ENCODE data around the gene LEFTY2. TPM values are rescaled to one million over a fixed set of nuclear protein-coding genes. Genes with fewer than 3 reads are reported as not detected.

The LEFTY2 gene
- total and polyA plus RNA-seq, 10 of the 15 experiments (the other 5 are each of a cell fraction or from before 2014, with no cell fraction given) = not detected

- TF ChIP-seq ZNF687 (IDR thresholded peaks at IDR 0.05) (no peak), ESRRA (IDR thresholded peaks at IDR 0.05; ENCODE audit: low read length) (no peak), SMARCA5 (IDR thresholded peaks at IDR 0.05) (no peak)
Observed at GRCh38 chr1:225954753-225955152, 13.7 kb upstream of the LEFTY2 start (continued).

GRCh38 chr1:225953315-225953714 lies 12.3 kb upstream of the LEFTY2 start:
- H3K4me1 ChIP-seq (ENCODE audit: control insufficient read depth, insufficient read depth, low read length) = no peaks in the 10 kb centered on the region
- H2AFZ ChIP-seq (ENCODE audit: control insufficient read depth, low read depth, low read length) = no peak overlapping the region
- H3K4me2 ChIP-seq (ENCODE audit: control insufficient read depth, insufficient read depth) = no peak overlapping the region
- H3K4me3 ChIP-seq = no peak overlapping the region
- RAD21 ChIA-PET (ENCODE audit: unreplicated experiment) = no interaction called here
- in situ Hi-C loops (cut with MboI) (no loop called here), intact Hi-C loops (cut with micrococcal nuclease; ENCODE audit: unreplicated experiment) (no loop called here)
- no peak for FAIRE-seq
- H3K36me3 ChIP-seq (ENCODE audit: control insufficient read depth in 2 of 2, insufficient read depth in 2 of 2, low read length in 1 of 2) = no peaks in the 10 kb centered on the region
- no peaks in the 10 kb centered on the region for H4K20me1 ChIP-seq (ENCODE audit: control insufficient read depth, insufficient read depth)
- H3K27me3 ChIP-seq (replicated peaks in 1 of 2; ENCODE audit: control insufficient read depth in 2 of 2, insufficient read depth in 2 of 2, low read length in 1 of 2) = peaks cover 0 to 2% of the 10 kb centered on the region in 2 experiments; a peak in 3 of 4 replicates
- 41% methylated on average over 4 of the region's 4 CpGs for WGBS (ENCODE audit: insufficient coverage, insufficient replicate concordance, low lambda C conversion rate, missing lambda C conversion rate)
- no peaks in the 10 kb centered on the region for H3K9me3 ChIP-seq (replicated peaks; ENCODE audit: control insufficient read depth, insufficient read depth, low read length)
- POLR2A ChIA-PET = no interaction called here
- SMC1A ChIA-PET (ENCODE audit: uncharacterized antibody, unreplicated experiment) = no interaction called here
- no peak for ATAC-seq
- no peak overlapping the region for H3K27ac ChIP-seq (ENCODE audit: control insufficient read depth, insufficient read depth)
- no peak overlapping the region for H3K9ac ChIP-seq (ENCODE audit: control insufficient read depth, insufficient read depth, low read length)
- no peak for DNase-seq (ENCODE audit: low read depth, low spot score)
- CTCF ChIA-PET = interaction anchor here (1.1 kb wide), 1 partner anchor 34 kb away, joined by 3 read pairs; no protein-coding TSS in a partner anchor
- no peaks in the 10 kb centered on the region for H3K79me2 ChIP-seq (ENCODE audit: control insufficient read depth, insufficient read depth, low read length)
- no TSS peak for BruUV-seq (replicated peaks)
- TF ChIP-seq NFYB (IDR thresholded peaks at IDR 0.05; ENCODE audit: insufficient read depth, low read depth, low read length) = no peak
- TF ChIP-seq JUNB (IDR thresholded peaks at IDR 0.05) = no peak
- no peak for TF ChIP-seq YY1 (IDR thresholded peaks at IDR 0.05; ENCODE audit: low read depth, low read length)
- no peak for TF ChIP-seq RAD51 (IDR thresholded peaks at IDR 0.05)
- TF ChIP-seq ZNF207 (IDR thresholded peaks at IDR 0.05; ENCODE audit: borderline replicate concordance) = no peak
- no peak for TF ChIP-seq CTCF (IDR thresholded peaks at IDR 0.05 in 2 of 3, conservative IDR thresholded peaks at IDR 0.05 in 1 of 3; ENCODE audit: control insufficient read depth in 2 of 3, extremely low read depth in 1 of 3, insufficient read depth in 1 of 3, low read depth in 3 of 3, low read length in 3 of 3)
- TF ChIP-seq NBN (IDR thresholded peaks at IDR 0.05) = no peak
- no peak for TF ChIP-seq CUX1 (IDR thresholded peaks at IDR 0.05; ENCODE audit: insufficient replicate concordance, low read depth, low read length)
- no peak for TF ChIP-seq NRF1 (conservative IDR thresholded peaks at IDR 0.05; ENCODE audit: low read depth, low read length)
- no peak for TF ChIP-seq BRCA1 (IDR thresholded peaks at IDR 0.05; ENCODE audit: low read depth, low read length)
